Activated T-cell treated with anti-CD3 and anti-CD28 coated beads for 1 hour (primary cell): ENCODE data around the gene DHCR7.

Experiments
- DNase-seq: peaks from one replicate; pipeline ENCODE4 v3.0.0-alpha.2; 2020; ENCODE audit warnings: low read depth

DHCR7 gene

GRCh38 chr11:71477641-71478527 lies 29.7 kb upstream of the DHCR7 start:
- DNase-seq, result no peak

- DNase-seq, result no peak
Measured at GRCh38 chr11:71476926-71477640, 28.9 kb upstream of the DHCR7 start.

- DNase-seq, result no peak
Measured at GRCh38 chr11:71476031-71476430, 27.8 kb upstream of the DHCR7 start.

- DNase-seq, result no peak
Measured at GRCh38 chr11:71474771-71475483, 26.7 kb upstream of the DHCR7 start.

- DNase-seq, result no peak
Measured at GRCh38 chr11:71474141-71474770, 26.1 kb upstream of the DHCR7 start.

GRCh38 chr11:71473793-71474080 lies 25.5 kb upstream of the DHCR7 start:
- DNase-seq, result no peak

GRCh38 chr11:71472941-71473792 lies 25.0 kb upstream of the DHCR7 start:
- no peak for DNase-seq

GRCh38 chr11:71472357-71472885 lies 24.2 kb upstream of the DHCR7 start:
- DNase-seq, result no peak

GRCh38 chr11:71470946-71471345 lies 22.8 kb upstream of the DHCR7 start:
- DNase-seq, result no peak

GRCh38 chr11:71467164-71467563 lies 19.0 kb upstream of the DHCR7 start:
- DNase-seq, result no peak

GRCh38 chr11:71466358-71466757 lies 18.2 kb upstream of the DHCR7 start:
- DNase-seq, result no peak

GRCh38 chr11:71465054-71465453 lies 16.9 kb upstream of the DHCR7 start:
- no peak for DNase-seq

GRCh38 chr11:71463331-71464211 lies 15.4 kb upstream of the DHCR7 start:
- no peak for DNase-seq

- DNase-seq, result no peak
Measured at GRCh38 chr11:71462726-71463125, 14.5 kb upstream of the DHCR7 start.

- DNase-seq, result no peak
Measured at GRCh38 chr11:71461696-71462095, 13.5 kb upstream of the DHCR7 start.

- no peak for DNase-seq
Measured at GRCh38 chr11:71459767-71460320, 11.7 kb upstream of the DHCR7 start.

GRCh38 chr11:71459076-71459766 lies 11.0 kb upstream of the DHCR7 start:
- no peak for DNase-seq

GRCh38 chr11:71458146-71459070 lies 10.2 kb upstream of the DHCR7 start:
- no peak for DNase-seq
